LNCaP clone FGC (cell line): ENCODE data around the gene WDHD1.
"Not testable (repeated sequence)": the region's sequence is repeated elsewhere in the genome, so short reads cannot be mapped to it uniquely, and the experiment has no call there.

Experiments used
- DNase-seq: peaks from one replicate; pipeline ENCODE4 v3.0.0-alpha.2; 2011; ENCODE audit warnings: low read depth
- H3K4me3 ChIP-seq: 2 replicates; pipeline ENCODE4 v1.5.1; 2011; ENCODE audit warnings: mild to moderate bottlenecking, low read depth, low read length, control low read depth
- TF ChIP-seq, protein P1 (sequence below): IDR thresholded peaks from 2 replicates; pipeline ENCODE4 v1.5.1; 2012; ENCODE audit warnings: mild to moderate bottlenecking; ENCODE audit not compliant: control insufficient read depth, insufficient read depth; ENCODE audit errors: extremely low read depth

WDHD1 gene

DNA sequence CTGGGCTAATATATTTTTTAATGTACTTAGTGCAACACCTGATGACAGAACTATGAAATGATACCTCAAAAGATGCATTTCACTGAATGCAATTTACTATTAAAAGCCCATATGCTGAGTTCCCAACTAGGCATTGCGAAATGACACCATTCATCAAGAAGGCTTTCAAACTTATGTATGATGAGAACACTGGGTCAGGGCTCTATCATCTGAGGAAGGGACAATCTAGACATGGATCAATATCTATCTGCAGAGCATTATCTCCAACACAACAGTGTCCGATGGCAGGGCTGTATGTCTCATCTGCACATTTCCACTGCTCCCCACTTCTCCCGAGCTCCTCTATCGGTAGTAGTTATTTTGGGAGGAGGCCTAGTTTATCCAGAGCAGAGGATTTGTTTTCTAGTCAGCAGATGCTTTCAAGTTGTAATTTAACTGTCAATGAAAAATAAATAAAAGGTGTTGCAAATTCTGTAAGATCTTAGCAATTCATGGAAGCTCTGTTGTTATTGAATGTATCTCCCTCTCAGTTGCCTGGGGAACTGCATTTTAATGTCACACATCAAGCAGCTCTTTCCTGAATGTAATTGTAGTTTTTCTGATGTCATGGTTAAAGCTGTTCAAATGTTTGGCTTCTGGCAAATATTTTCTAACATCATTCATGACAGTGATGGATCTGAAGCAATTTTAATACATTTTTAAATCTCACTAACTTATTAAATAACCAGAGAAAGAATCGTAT lies 116.9 kb downstream of the WDHD1 start:
- no peak overlapping the region for H3K4me3 ChIP-seq
- TF ChIP-seq, protein P1, sequence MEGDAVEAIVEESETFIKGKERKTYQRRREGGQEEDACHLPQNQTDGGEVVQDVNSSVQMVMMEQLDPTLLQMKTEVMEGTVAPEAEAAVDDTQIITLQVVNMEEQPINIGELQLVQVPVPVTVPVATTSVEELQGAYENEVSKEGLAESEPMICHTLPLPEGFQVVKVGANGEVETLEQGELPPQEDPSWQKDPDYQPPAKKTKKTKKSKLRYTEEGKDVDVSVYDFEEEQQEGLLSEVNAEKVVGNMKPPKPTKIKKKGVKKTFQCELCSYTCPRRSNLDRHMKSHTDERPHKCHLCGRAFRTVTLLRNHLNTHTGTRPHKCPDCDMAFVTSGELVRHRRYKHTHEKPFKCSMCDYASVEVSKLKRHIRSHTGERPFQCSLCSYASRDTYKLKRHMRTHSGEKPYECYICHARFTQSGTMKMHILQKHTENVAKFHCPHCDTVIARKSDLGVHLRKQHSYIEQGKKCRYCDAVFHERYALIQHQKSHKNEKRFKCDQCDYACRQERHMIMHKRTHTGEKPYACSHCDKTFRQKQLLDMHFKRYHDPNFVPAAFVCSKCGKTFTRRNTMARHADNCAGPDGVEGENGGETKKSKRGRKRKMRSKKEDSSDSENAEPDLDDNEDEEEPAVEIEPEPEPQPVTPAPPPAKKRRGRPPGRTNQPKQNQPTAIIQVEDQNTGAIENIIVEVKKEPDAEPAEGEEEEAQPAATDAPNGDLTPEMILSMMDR: no peak
- DNase-seq: no peak

GRCh38 chr14:54908973-54909372 lies 117.9 kb downstream of the WDHD1 start:
- not testable (repeated sequence) for H3K4me3 ChIP-seq, DNase-seq

DNA sequence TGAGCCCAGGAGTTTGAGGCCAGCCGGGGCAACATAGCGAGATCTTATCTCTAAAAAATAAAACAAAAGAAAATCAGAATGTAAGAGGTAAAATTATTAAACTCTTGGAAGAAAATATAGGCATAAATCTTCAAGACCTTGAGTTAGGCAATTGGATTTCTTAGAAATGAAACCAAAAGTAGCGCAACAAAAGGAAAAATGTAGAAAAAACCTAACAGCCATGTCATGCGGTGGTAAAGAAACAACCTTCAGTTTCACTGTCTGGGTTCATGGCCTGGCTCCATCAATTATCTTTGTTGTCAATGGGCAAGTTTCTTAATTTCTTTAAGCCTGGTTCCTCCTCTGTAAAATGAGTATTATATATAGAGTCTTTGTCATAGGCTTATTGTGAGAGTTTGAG lies 118.7 kb downstream of the WDHD1 start:
- no peak for DNase-seq
- TF ChIP-seq, protein P1: no peak
- no peak overlapping the region for H3K4me3 ChIP-seq

DNA sequence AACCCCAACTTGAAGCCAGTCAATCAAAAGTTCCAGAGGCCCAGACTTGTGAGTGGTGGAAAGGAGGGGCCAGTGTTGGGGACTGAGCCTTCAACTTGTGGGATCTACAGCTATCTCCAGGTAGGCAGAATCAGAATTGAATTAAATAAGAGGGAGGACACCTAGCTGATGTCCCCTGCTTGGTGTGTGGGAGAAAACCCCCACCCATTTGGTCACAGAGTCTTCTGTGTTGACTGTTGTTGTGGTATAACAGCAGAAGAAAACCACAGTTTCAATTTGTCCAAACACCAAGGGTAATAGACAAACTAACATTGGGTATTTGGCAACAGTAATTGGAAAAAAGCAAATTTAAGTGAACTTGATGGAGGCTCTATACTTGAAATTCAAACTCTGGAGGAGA lies 120.8 kb downstream of the WDHD1 start:
- no peak overlapping the region for H3K4me3 ChIP-seq
- TF ChIP-seq, protein P1: no peak

GRCh38 chr14:54902521-54903420 lies 124.1 kb downstream of the WDHD1 start, which contains the start of gene GCH1:
TSS of gene GCH1 (minus strand) at chr14:54902826. CDS start at chr14:54902663, 163 bp downstream.
- H3K4me3 ChIP-seq: peak within 1 kb of the TSS; percentile 73
- TF ChIP-seq, protein P1: peak; percentile 64
- peak; percentile 46 for DNase-seq

More for the DNA sequence above, 120.8 kb downstream of the WDHD1 start:
- DNase-seq: no peak

- TF ChIP-seq, protein P1: no peak
- peak overlapping the region; percentile 73 for H3K4me3 ChIP-seq
- no peak for DNase-seq
Observed at GRCh38 chr14:54902143-54902520, 124.8 kb downstream of the WDHD1 start.
